H9 (cell line): ENCODE data around the gene APOM. TPM values are rescaled to one million over a fixed set of nuclear protein-coding genes. Genes with fewer than 3 reads are reported as not detected.

Source experiments
- DNase-seq: peaks from one replicate; pipeline ENCODE4 v3.0.0-alpha.2; 2017
- H2AFZ ChIP-seq: one replicate; pipeline ENCODE4 v1.6.1; 2013; ENCODE audit warnings: mild to moderate bottlenecking, low read length, control low read depth, moderate library complexity
- H2AK5ac ChIP-seq: 2 replicates; pipeline ENCODE4 v1.6.1; 2013; ENCODE audit warnings: low read length, control low read depth, mixed read lengths; ENCODE audit not compliant: insufficient read length
- H2BK120ac ChIP-seq: one replicate; pipeline ENCODE4 v1.6.1; 2013; ENCODE audit warnings: low read depth, mild to moderate bottlenecking, low read length, control low read depth, inconsistent platforms; ENCODE audit not compliant: poor library complexity, severe bottlenecking
- H2BK12ac ChIP-seq: 2 replicates; pipeline ENCODE4 v1.6.1; 2013; ENCODE audit warnings: low read length, control low read depth, mixed read lengths, low read depth; ENCODE audit not compliant: insufficient read length
- H2BK15ac ChIP-seq: 2 replicates; pipeline ENCODE4 v1.6.1; 2013; ENCODE audit warnings: low read depth, low read length, control low read depth
- H2BK20ac ChIP-seq: one replicate; pipeline ENCODE4 v1.6.1; 2013; ENCODE audit warnings: low read depth, mild to moderate bottlenecking, low read length, control low read depth, inconsistent platforms; ENCODE audit not compliant: poor library complexity, severe bottlenecking
- H2BK5ac ChIP-seq: 2 replicates; pipeline ENCODE4 v1.6.1; 2013; ENCODE audit warnings: low read length, control low read depth, mixed read lengths; ENCODE audit not compliant: insufficient read length
- H3K14ac ChIP-seq: 2 replicates; pipeline ENCODE4 v1.6.1; 2013; ENCODE audit warnings: low read length, control low read depth; ENCODE audit not compliant: insufficient read depth
- H3K18ac ChIP-seq: 2 replicates; pipeline ENCODE4 v1.6.1; 2013; ENCODE audit warnings: low read depth, mild to moderate bottlenecking, mixed read lengths, low read length, control low read depth; ENCODE audit not compliant: insufficient read length
- H3K23ac ChIP-seq: 2 replicates; pipeline ENCODE4 v1.6.1; 2013; ENCODE audit warnings: low read length, control low read depth, mixed read lengths, low read depth; ENCODE audit not compliant: insufficient read length
- H3K23me2 ChIP-seq: 2 replicates; pipeline ENCODE4 v1.6.1; 2013; ENCODE audit warnings: low read depth, mild to moderate bottlenecking, mixed read lengths, low read length, control low read depth; ENCODE audit not compliant: insufficient read length, poor library complexity, severe bottlenecking
- H3K27ac ChIP-seq: 2 replicates; pipeline ENCODE4 v1.5.1; 2013; ENCODE audit warnings: low read length, control low read depth, mixed read lengths, low read depth; ENCODE audit not compliant: insufficient read length
- H3K27me3 ChIP-seq: 2 replicates; pipeline ENCODE4 v1.6.1; 2013; ENCODE audit warnings: low read length, control low read depth, inconsistent platforms; ENCODE audit not compliant: insufficient read depth
- H3K4ac ChIP-seq: 2 replicates; pipeline ENCODE4 v1.6.1; 2013; ENCODE audit warnings: low read depth, mild to moderate bottlenecking, control low read depth, inconsistent platforms, low read length, moderate library complexity
- H3K4me1 ChIP-seq: 2 replicates; pipeline ENCODE4 v1.6.1; 2013; ENCODE audit warnings: low read length, control low read depth, inconsistent platforms; ENCODE audit not compliant: insufficient read depth
- H3K4me2 ChIP-seq: 2 replicates; pipeline ENCODE4 v1.6.1; 2013; ENCODE audit warnings: low read length, control low read depth, mixed read lengths; ENCODE audit not compliant: insufficient read length, insufficient read depth
- H3K56ac ChIP-seq: 2 replicates; pipeline ENCODE4 v1.6.1; 2013; ENCODE audit warnings: low read depth, mild to moderate bottlenecking, mixed read lengths, low read length, control low read depth; ENCODE audit not compliant: insufficient read length
- H3K79me1 ChIP-seq: 2 replicates; pipeline ENCODE4 v1.6.1; 2013; ENCODE audit warnings: low read depth, mild to moderate bottlenecking, moderate library complexity, low read length, control low read depth, inconsistent platforms; ENCODE audit not compliant: insufficient read depth, poor library complexity, severe bottlenecking
- H3K79me2 ChIP-seq: 2 replicates; pipeline ENCODE4 v1.6.1; 2013; ENCODE audit warnings: low read length, control low read depth, inconsistent platforms; ENCODE audit not compliant: insufficient read depth
- H3K9ac ChIP-seq: 2 replicates; pipeline ENCODE4 v1.6.1; 2013; ENCODE audit warnings: low read length, control low read depth, mixed read lengths; ENCODE audit not compliant: insufficient read length; ENCODE audit errors: extremely low read depth
- H3K9me3 ChIP-seq: one replicate; pipeline ENCODE4 v1.6.1; 2013; ENCODE audit warnings: low read depth, low read length, inconsistent platforms; ENCODE audit not compliant: control insufficient read depth
- H3T11ph ChIP-seq: one replicate; pipeline ENCODE4 v1.6.1; 2013; ENCODE audit warnings: mild to moderate bottlenecking, low read length, control low read depth, inconsistent platforms
- H4K20me1 ChIP-seq: one replicate; pipeline ENCODE4 v1.6.1; 2013; ENCODE audit not compliant: control insufficient read depth, insufficient read length, insufficient read depth
- H4K5ac ChIP-seq: 2 replicates; pipeline ENCODE4 v1.6.1; 2013; ENCODE audit warnings: low read depth, mild to moderate bottlenecking, mixed read lengths, low read length, control low read depth; ENCODE audit not compliant: insufficient read length
- H4K8ac ChIP-seq: replicated peaks from 2 replicates; pipeline ENCODE4 v1.6.1; 2013; ENCODE audit warnings: low read length, control low read depth, mixed read lengths, low read depth; ENCODE audit not compliant: insufficient read length
- H4K91ac ChIP-seq: 2 replicates; pipeline ENCODE4 v1.6.1; 2013; ENCODE audit warnings: low read depth, mild to moderate bottlenecking, moderate library complexity, mixed read lengths, low read length, control low read depth; ENCODE audit not compliant: insufficient read length
- H3K27ac Mint-ChIP-seq, 3 experiments: 2 replicates in 2 of 3; 3 replicates in 1 of 3; pipeline ENCODE4 v1.8.0; 2020 to 2021; ENCODE audit warnings: mixed read lengths in 3 of 3, mild to moderate bottlenecking in 1 of 3, moderate library complexity in 1 of 3
- H3K27me3 Mint-ChIP-seq: 2 replicates; pipeline ENCODE4 v1.8.0; 2021; ENCODE audit warnings: low read depth, mild to moderate bottlenecking, moderate library complexity, mixed read lengths
- H3K36me3 Mint-ChIP-seq, 3 experiments: 2 replicates in 2 of 3; 3 replicates in 1 of 3; pipeline ENCODE4 v1.8.0; 2020 to 2021; ENCODE audit warnings: low read depth in 3 of 3, mixed read lengths in 3 of 3; ENCODE audit not compliant: insufficient read depth in 1 of 3
- H3K4me1 Mint-ChIP-seq, 2 experiments: 2 replicates each; pipeline ENCODE4 v1.8.0; 2020; ENCODE audit warnings: mixed read lengths in 2 of 2
- H3K4me3 Mint-ChIP-seq, 2 experiments: 2 replicates in 1 of 2; 3 replicates in 1 of 2; pipeline ENCODE4 v1.8.0; 2020 to 2021; ENCODE audit warnings: mild to moderate bottlenecking in 2 of 2, mixed read lengths in 2 of 2, moderate library complexity in 1 of 2
- H3K9me3 Mint-ChIP-seq, 2 experiments: 2 replicates in 1 of 2; 3 replicates in 1 of 2; pipeline ENCODE4 v1.8.0; 2020; ENCODE audit warnings: mild to moderate bottlenecking in 2 of 2, mixed read lengths in 2 of 2, moderate library complexity in 1 of 2
- CTCF ChIP-seq: fragments of 200-600 bp; sonication (generic); conservative IDR thresholded peaks from 3 replicates; pipeline ENCODE4 v1.8.0; 2021; ENCODE audit warnings: antibody characterized with exemption, mild to moderate bottlenecking
- WGBS: extraction: QIAGEN DNeasy Blood & Tissue Kit; methylation state at CpG from one replicate; pipeline ENCODE4 v1.1.7; 2013; ENCODE audit warnings: missing lambda C conversion rate, low lambda C conversion rate, mixed read lengths; ENCODE audit not compliant: insufficient read length; ENCODE audit errors: extremely low coverage; 5-methylcytosine and 5-hydroxymethylcytosine counted together
- total RNA-seq: library from RNA; stranded (reverse); gene quantifications from 2 replicates; pipeline ENCODE4 v1.2.1, GENCODE V29; 2021

Gene APOM
- total RNA-seq, 1 experiment from 2014 or later: 3.6 TPM

- Histone ChIP-seq H2AK5ac (no peak overlapping the region), H2BK12ac (no peak overlapping the region), H3K9ac (no peak overlapping the region), H2AFZ (no peak overlapping the region), H3K23me2 (no peaks in the 10 kb centered on the region), H2BK5ac (no peak overlapping the region), H2BK15ac (no peak overlapping the region), H3K4ac (no peak overlapping the region), H3K27ac (no peak overlapping the region), H4K20me1 (no peaks in the 10 kb centered on the region), H3T11ph (no peak overlapping the region), H3K79me1 (no peaks in the 10 kb centered on the region), H3K18ac (no peak overlapping the region), H3K4me1 (no peaks in the 10 kb centered on the region), H3K14ac (no peak overlapping the region), H3K79me2 (no peaks in the 10 kb centered on the region), H3K9me3 (no peaks in the 10 kb centered on the region), H3K4me2 (no peak overlapping the region), H4K91ac (no peak overlapping the region), H3K56ac (no peak overlapping the region), H3K27me3 (no peaks in the 10 kb centered on the region), H4K8ac (no peak overlapping the region), H3K23ac (no peak overlapping the region), H2BK20ac (no peak overlapping the region), H2BK120ac (no peak overlapping the region), H4K5ac (no peak overlapping the region)
- Mint-ChIP-seq H3K36me3 (no peaks in the 10 kb centered on the region), H3K4me1 (peaks cover 5 to 9% of the 10 kb centered on the region in 2 experiments), H3K27ac (no peak overlapping the region), H3K9me3 (no peaks in the 10 kb centered on the region), H3K27me3 (no peaks in the 10 kb centered on the region), H3K4me3 (no peak overlapping the region)
- WGBS: no CpG with 5 or more reads among the region's 1 CpG
- no peak for DNase-seq
- TF ChIP-seq CTCF: no peak
Observed at GRCh38 chr6:31607317-31607716, 48.4 kb upstream of the APOM start.
